Glutamatergic neuron (in vitro differentiated cells): Measurements from ENCODE around the gene AHCYL1. TPM values are rescaled to one million over a fixed set of nuclear protein-coding genes. Genes with fewer than 3 reads are reported as not detected.

ENCODE experiments used
- DNase-seq: peaks from one replicate; pipeline ENCODE4 v3.0.0; 2022
- H3K27ac Mint-ChIP-seq: one replicate; pipeline ENCODE4 v1.8.0; 2020; ENCODE audit warnings: mild to moderate bottlenecking, mixed read lengths, inconsistent platforms; ENCODE audit not compliant: unreplicated experiment
- H3K27me3 Mint-ChIP-seq: one replicate; pipeline ENCODE4 v1.8.0; 2020; ENCODE audit warnings: mild to moderate bottlenecking, moderate library complexity, mixed read lengths, inconsistent platforms; ENCODE audit not compliant: unreplicated experiment
- H3K36me3 Mint-ChIP-seq: one replicate; pipeline ENCODE4 v1.8.0; 2020; ENCODE audit warnings: mild to moderate bottlenecking, mixed read lengths, inconsistent platforms; ENCODE audit not compliant: unreplicated experiment
- H3K4me1 Mint-ChIP-seq: one replicate; pipeline ENCODE4 v1.8.0; 2020; ENCODE audit warnings: mild to moderate bottlenecking, low read depth, mixed read lengths, inconsistent platforms; ENCODE audit not compliant: unreplicated experiment
- H3K4me3 Mint-ChIP-seq: one replicate; pipeline ENCODE4 v1.8.0; 2020; ENCODE audit warnings: mild to moderate bottlenecking, mixed read lengths, inconsistent platforms; ENCODE audit not compliant: unreplicated experiment
- H3K9me3 Mint-ChIP-seq: one replicate; pipeline ENCODE4 v1.8.0; 2020; ENCODE audit warnings: mild to moderate bottlenecking, moderate library complexity, mixed read lengths, inconsistent platforms; ENCODE audit not compliant: unreplicated experiment
- total RNA-seq: library from RNA; stranded (reverse); fragmentation: NEBNext Ultra II Directional; extraction: Animal tissue kit (Norgen Biotek cat#: 25700); gene quantifications from one replicate; pipeline ENCODE4 v1.2.1, GENCODE V29; 2021; ENCODE audit not compliant: unreplicated experiment
- TF ChIP-seq, protein P1 (sequence below): fragments of 200-600 bp; sonication (generic); IDR thresholded peaks from one replicate; pipeline ENCODE4 v1.5.0; 2021; ENCODE audit not compliant: partially characterized antibody, unreplicated experiment

AHCYL1 gene
- total RNA-seq, 1 donor from 2014 or later: 73.8 TPM

DNA sequence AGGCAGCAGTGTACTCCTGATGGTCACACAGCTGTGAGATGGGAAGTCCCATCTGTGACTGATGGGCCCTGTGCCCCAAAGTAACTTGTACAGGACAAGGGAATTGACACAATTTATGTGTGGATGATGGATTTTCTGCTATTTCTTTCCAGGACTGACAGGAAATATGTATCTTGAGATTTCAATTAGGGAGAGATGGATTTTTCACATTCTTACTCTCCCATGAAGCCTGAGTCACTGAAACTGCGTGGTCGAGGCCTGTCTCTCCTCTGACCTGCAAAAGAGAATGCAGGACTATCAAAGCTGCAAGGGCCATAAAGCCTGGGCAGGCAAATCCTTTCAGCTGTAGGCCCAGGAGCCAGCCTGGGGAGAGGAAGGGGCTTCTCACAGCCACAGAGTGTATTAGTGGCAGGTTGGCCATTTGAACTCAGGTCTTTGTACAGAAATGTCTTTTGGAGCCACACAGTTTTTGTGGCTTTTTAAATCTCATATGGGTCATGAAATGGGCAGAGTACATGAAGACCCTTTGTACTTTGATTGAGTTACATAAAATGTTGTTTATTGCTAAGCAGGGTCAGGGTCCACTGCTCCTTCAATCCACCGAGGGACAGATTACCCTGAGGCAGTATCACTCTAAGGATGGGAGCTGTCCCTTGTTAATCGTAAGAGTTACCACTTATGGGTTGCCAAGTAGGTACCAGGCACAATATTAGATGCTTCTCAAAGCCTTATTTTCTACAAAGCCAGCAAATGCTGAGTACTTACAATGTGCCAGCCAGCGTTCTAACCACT is 71.1 kb downstream of the AHCYL1 start:
- H3K27me3 Mint-ChIP-seq: no peaks in the 10 kb centered on the region
- no peak overlapping the region for H3K27ac Mint-ChIP-seq
- H3K4me1 Mint-ChIP-seq: peaks cover 8% of the 10 kb centered on the region
- H3K4me3 Mint-ChIP-seq: no peak overlapping the region
- peaks cover 2% of the 10 kb centered on the region for H3K9me3 Mint-ChIP-seq
- TF ChIP-seq, protein P1, sequence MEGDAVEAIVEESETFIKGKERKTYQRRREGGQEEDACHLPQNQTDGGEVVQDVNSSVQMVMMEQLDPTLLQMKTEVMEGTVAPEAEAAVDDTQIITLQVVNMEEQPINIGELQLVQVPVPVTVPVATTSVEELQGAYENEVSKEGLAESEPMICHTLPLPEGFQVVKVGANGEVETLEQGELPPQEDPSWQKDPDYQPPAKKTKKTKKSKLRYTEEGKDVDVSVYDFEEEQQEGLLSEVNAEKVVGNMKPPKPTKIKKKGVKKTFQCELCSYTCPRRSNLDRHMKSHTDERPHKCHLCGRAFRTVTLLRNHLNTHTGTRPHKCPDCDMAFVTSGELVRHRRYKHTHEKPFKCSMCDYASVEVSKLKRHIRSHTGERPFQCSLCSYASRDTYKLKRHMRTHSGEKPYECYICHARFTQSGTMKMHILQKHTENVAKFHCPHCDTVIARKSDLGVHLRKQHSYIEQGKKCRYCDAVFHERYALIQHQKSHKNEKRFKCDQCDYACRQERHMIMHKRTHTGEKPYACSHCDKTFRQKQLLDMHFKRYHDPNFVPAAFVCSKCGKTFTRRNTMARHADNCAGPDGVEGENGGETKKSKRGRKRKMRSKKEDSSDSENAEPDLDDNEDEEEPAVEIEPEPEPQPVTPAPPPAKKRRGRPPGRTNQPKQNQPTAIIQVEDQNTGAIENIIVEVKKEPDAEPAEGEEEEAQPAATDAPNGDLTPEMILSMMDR: no peak
- no peaks in the 10 kb centered on the region for H3K36me3 Mint-ChIP-seq
- DNase-seq: no peak

DNA sequence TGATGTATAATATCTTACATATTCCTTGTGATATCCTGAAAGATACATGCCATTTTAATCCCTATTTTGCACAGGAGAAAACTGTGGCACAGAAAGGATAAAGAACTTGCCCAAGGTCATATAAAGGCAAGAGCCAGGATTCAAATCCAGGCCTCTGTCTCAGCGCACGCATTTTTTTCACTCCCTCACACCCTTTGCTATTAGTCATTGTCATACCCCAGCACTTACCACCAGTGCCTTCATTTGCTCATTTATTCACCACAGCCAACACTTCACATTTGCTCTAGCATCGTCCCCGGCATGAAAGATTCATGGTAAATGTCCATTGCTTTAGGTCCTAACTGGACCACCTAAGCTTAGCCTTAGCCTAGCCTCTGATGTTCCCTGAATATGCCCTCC is 71.7 kb downstream of the AHCYL1 start:
- no peak for DNase-seq
- peaks cover 10% of the 10 kb centered on the region for H3K4me1 Mint-ChIP-seq
- no peaks in the 10 kb centered on the region for H3K27me3 Mint-ChIP-seq
- no peaks in the 10 kb centered on the region for H3K36me3 Mint-ChIP-seq
- H3K9me3 Mint-ChIP-seq: peaks cover 2% of the 10 kb centered on the region
- no peak overlapping the region for H3K27ac Mint-ChIP-seq
- TF ChIP-seq, protein P1: no peak
- no peak overlapping the region for H3K4me3 Mint-ChIP-seq

DNA sequence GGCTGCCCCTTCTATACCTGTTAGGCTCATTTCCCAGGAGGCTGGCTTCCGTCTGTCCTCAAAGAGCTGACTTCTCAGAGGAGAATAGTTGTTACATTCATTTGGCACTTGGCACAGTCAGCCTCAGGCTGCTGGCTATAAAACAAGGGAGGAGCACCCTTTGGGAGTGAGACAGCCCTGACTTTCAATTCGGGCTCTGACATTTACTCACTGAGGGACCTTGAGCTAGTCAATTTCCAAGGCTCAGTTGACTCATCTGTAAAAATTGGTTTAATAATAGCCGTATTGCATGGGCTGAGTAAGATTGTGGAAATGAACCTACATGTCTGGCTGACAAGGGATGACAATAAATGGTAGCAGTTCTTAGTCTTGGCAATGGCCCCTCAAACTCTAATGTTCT is 72.2 kb downstream of the AHCYL1 start:
- H3K4me3 Mint-ChIP-seq: no peak overlapping the region
- H3K4me1 Mint-ChIP-seq: peaks cover 11% of the 10 kb centered on the region
- peaks cover under 1% of the 10 kb centered on the region for H3K36me3 Mint-ChIP-seq

DNA sequence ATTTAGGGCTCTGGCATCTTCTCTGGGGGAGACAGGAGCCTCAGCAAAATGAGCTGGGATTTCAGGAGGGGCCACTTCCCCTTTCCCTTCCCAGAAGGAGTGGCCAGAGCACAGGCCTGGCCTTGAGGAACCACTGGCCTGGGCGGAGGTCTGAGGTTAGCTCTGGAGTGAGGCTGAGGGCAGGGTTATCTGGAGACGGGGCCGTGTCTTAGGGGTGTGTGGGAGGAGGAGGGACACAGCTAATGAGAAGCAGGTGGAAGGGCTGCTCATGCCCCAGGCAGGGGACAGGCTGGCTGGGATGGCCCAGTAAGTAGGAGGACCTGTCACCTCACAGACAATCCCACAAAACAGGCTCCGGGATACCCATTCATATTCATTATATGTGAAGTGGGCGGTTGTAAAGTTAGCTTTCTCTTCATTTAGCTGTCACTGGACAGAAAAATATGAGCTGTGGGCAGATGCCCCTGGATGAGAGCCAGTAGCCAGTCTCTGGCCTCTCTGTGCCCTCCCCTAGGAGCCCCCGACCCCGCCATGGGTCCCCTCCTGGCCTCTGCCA is 73.5 kb downstream of the AHCYL1 start:
- TF ChIP-seq, protein P1: no peak
- Mint-ChIP-seq H3K4me1 (peaks cover 18% of the 10 kb centered on the region), H3K27ac (no peak overlapping the region), H3K4me3 (no peak overlapping the region), H3K9me3 (peaks cover 10% of the 10 kb centered on the region), H3K36me3 (peaks cover 8% of the 10 kb centered on the region), H3K27me3 (peaks cover 7% of the 10 kb centered on the region)
- DNase-seq: no peak

More for the DNA sequence above, 72.2 kb downstream of the AHCYL1 start:
- TF ChIP-seq, protein P1: no peak
- H3K27me3 Mint-ChIP-seq: peaks cover 1% of the 10 kb centered on the region
- H3K27ac Mint-ChIP-seq: no peak overlapping the region
- DNase-seq: no peak
- H3K9me3 Mint-ChIP-seq: peaks cover 4% of the 10 kb centered on the region

DNA sequence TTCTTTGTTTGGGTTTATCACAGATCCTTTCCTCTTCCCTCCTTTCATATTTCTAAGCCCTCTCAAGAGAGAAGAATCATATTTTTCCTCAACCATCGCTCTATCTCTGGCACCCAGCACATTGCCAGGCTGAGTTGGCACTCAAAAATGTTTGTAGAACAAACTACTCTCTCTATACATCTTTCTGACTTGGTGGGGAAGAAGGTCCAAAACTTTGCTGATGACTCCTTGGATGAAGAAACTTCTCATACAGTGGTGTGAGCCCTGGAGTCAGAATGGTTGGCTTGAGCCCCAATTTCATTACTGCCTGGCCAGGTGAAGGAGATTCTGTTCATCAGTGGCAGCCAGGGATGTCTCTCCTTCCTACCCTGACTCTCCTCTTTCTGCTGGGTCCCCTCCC is 74.0 kb downstream of the AHCYL1 start:
- H3K27ac Mint-ChIP-seq: no peak overlapping the region
- H3K9me3 Mint-ChIP-seq: peaks cover 10% of the 10 kb centered on the region
- no peak for DNase-seq
- peaks cover 7% of the 10 kb centered on the region for H3K27me3 Mint-ChIP-seq
- TF ChIP-seq, protein P1: no peak
- no peak overlapping the region for H3K4me3 Mint-ChIP-seq
- H3K36me3 Mint-ChIP-seq: peaks cover 8% of the 10 kb centered on the region
- H3K4me1 Mint-ChIP-seq: peaks cover 18% of the 10 kb centered on the region
